Measurements from ENCODE around the gene TIMM44. TPM values are rescaled to one million over a fixed set of nuclear protein-coding genes. Genes with fewer than 3 reads are reported as not detected.
A peak's percentile ranks its signal among the peaks of the same experiment; 100 is the strongest.

Gene TIMM44
- polyA plus RNA-seq, 3 donors = 9.5 to 33.2 (median 10.4) TPM

DNA sequence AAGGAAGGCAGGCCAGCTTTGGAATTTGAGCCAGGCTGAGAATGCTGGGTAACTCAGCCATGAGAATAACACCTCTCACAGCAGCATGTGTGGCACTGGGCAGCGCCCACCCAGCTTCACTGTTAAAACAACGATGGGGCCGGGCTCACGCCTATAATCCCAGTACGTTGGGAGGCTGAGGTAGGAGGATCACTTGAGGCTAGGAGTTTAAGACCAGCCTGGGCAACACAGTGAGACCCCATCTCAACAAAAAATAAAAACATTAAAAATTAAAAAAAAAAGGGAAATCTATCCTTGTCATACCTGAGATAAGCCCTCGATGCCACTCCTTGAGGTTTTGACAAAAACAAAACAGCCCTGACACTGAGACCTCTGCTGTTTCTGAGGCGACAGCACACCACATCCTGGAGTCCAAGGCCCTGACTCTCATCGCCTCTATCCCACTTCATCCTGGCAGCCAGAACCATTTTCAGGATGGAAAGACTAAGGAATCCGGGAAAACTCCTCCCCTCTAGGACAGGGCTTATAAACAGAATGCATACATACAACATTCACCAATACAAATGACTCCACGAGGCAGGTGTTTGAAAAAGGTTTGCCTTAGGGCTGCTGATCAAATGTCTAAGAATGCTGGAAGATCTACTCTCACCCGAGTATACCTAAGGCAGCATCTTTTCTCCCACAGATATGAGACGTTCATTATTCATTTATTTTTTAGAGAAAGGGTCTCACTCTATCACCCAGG, 22.6 kb upstream of the TIMM44 start:
- H3K9me3 ChIP-seq (replicated peaks in 1 of 2; ENCODE audit: control insufficient read depth in 1 of 2, insufficient read depth in 1 of 2, low read length in 2 of 2) = no peaks in the 10 kb centered on the region
- H3K36me3 Mint-ChIP-seq = peaks cover 61 to 91% of the 10 kb centered on the region in 2 donors
- H3K4me2 ChIP-seq (replicated peaks; ENCODE audit: extremely low read depth, low read length, poor library complexity, severe bottlenecking) = no peak overlapping the region
- H3K79me2 ChIP-seq (ENCODE audit: insufficient read depth, low read length) = no peaks in the 10 kb centered on the region
- H3K4me3 Mint-ChIP-seq = no peak overlapping the region
- H3K9ac ChIP-seq (ENCODE audit: insufficient read depth, low read length, poor library complexity, severe bottlenecking) = no peak overlapping the region
- H3K27me3 ChIP-seq (ENCODE audit: control insufficient read depth in 2 of 2, insufficient read depth in 2 of 2, low read length in 2 of 2) = no peaks in the 10 kb centered on the region
- 87% methylated on average over 3 of the region's 12 CpGs for WGBS (ENCODE audit: insufficient coverage)
- peaks cover 5% of the 10 kb centered on the region for H4K20me1 ChIP-seq (ENCODE audit: insufficient read depth, low read length)
- intact Hi-C loops (cut with micrococcal nuclease) = loop anchor here in 1 of 2 donors (10.0 kb wide), 1 partner anchor 189 kb away; no protein-coding TSS in a partner anchor
- peaks cover 77 to 88% of the 10 kb centered on the region in 2 donors for H3K36me3 ChIP-seq (replicated peaks in 1 of 2; ENCODE audit: control insufficient read depth in 1 of 2, insufficient read depth in 2 of 2, low read length in 2 of 2)
- H2AFZ ChIP-seq (ENCODE audit: insufficient read depth, low read depth, low read length, poor library complexity, severe bottlenecking) = no peak overlapping the region
- DNase-seq = no peak
- H3K27me3 Mint-ChIP-seq (ENCODE audit: low read depth in 3 of 3) = peaks cover 0 to 1% (median 0%) of the 10 kb centered on the region in 3 donors
- no peak overlapping the region for H3K27ac ChIP-seq (ENCODE audit: low read depth in 1 of 2, low read length in 2 of 2)
- H3K27ac Mint-ChIP-seq = no peak overlapping the region
- no peak overlapping the region for H3K4me3 ChIP-seq (replicated peaks in 1 of 3; ENCODE audit: low read depth in 2 of 3, low read length in 3 of 3)
- no peaks in the 10 kb centered on the region for H3K4me1 ChIP-seq (ENCODE audit: control insufficient read depth in 1 of 2, insufficient read depth in 2 of 2, low read length in 2 of 2)
- H3K9me3 Mint-ChIP-seq = no peaks in the 10 kb centered on the region
- H3K4me1 Mint-ChIP-seq = no peaks in the 10 kb centered on the region
- TF ChIP-seq, protein P1, sequence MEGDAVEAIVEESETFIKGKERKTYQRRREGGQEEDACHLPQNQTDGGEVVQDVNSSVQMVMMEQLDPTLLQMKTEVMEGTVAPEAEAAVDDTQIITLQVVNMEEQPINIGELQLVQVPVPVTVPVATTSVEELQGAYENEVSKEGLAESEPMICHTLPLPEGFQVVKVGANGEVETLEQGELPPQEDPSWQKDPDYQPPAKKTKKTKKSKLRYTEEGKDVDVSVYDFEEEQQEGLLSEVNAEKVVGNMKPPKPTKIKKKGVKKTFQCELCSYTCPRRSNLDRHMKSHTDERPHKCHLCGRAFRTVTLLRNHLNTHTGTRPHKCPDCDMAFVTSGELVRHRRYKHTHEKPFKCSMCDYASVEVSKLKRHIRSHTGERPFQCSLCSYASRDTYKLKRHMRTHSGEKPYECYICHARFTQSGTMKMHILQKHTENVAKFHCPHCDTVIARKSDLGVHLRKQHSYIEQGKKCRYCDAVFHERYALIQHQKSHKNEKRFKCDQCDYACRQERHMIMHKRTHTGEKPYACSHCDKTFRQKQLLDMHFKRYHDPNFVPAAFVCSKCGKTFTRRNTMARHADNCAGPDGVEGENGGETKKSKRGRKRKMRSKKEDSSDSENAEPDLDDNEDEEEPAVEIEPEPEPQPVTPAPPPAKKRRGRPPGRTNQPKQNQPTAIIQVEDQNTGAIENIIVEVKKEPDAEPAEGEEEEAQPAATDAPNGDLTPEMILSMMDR (IDR thresholded peaks at IDR 0.05) = no peak

DNA sequence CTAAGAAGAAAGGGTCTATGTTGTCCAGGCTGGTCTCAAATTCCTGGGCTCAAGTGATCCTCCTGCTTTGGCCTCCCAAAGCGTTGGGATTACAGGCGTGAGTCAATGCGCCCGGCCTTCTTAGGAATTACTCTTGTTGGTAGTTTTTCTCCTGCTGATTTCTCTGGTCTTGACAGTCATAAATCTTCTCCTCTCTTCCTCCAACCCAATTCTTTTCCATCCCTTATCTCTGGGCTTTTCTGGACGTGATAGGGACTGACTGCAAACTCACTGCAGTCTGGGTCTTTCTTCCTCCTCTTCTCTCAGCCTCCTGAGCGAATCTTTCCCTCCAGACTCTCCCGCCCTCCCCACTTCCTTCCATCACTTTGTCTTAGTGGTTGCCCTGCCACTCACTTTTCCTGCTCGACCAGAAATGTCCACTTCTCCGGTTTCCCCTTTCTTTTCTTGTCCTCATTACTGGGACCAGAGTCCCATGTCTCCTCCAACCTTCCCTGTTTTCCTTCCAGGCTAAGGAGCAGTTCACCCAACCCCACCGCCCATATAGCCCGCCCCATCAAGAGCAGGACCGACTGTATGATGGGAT, 21.9 kb upstream of the TIMM44 start:
- DNase-seq = no peak
- no peaks in the 10 kb centered on the region for H3K4me1 Mint-ChIP-seq
- no peaks in the 10 kb centered on the region for H3K79me2 ChIP-seq (ENCODE audit: insufficient read depth, low read length)
- H2AFZ ChIP-seq (ENCODE audit: insufficient read depth, low read depth, low read length, poor library complexity, severe bottlenecking) = no peak overlapping the region
- WGBS (ENCODE audit: insufficient coverage) = 92% methylated on average over 5 of the region's 12 CpGs
- H3K9me3 ChIP-seq (replicated peaks in 1 of 2; ENCODE audit: control insufficient read depth in 1 of 2, insufficient read depth in 1 of 2, low read length in 2 of 2) = no peaks in the 10 kb centered on the region
- no peaks in the 10 kb centered on the region for H3K27me3 ChIP-seq (ENCODE audit: control insufficient read depth in 2 of 2, insufficient read depth in 2 of 2, low read length in 2 of 2)
- H3K27me3 Mint-ChIP-seq (ENCODE audit: low read depth in 3 of 3) = peaks cover 0 to 1% (median 0%) of the 10 kb centered on the region in 3 donors
- peaks cover 67 to 92% of the 10 kb centered on the region in 2 donors for H3K36me3 Mint-ChIP-seq
- H3K4me3 Mint-ChIP-seq = no peak overlapping the region
- TF ChIP-seq, protein P1 (IDR thresholded peaks at IDR 0.05) = no peak
- H3K36me3 ChIP-seq (replicated peaks in 1 of 2; ENCODE audit: control insufficient read depth in 1 of 2, insufficient read depth in 2 of 2, low read length in 2 of 2) = peaks cover 79 to 94% of the 10 kb centered on the region in 2 donors
- H3K4me3 ChIP-seq (replicated peaks in 1 of 3; ENCODE audit: low read depth in 2 of 3, low read length in 3 of 3) = no peak overlapping the region
- peak overlapping the region in 2 of 7 donors; percentile 4 to 8 for H3K27ac Mint-ChIP-seq
- intact Hi-C loops (cut with micrococcal nuclease) = loop anchor here in 1 of 2 donors (10.0 kb wide), 1 partner anchor 189 kb away; no protein-coding TSS in a partner anchor
- no peak overlapping the region for H3K27ac ChIP-seq (ENCODE audit: low read depth in 1 of 2, low read length in 2 of 2)
- H3K9ac ChIP-seq (ENCODE audit: insufficient read depth, low read length, poor library complexity, severe bottlenecking) = no peak overlapping the region
- no peaks in the 10 kb centered on the region for H4K20me1 ChIP-seq (ENCODE audit: insufficient read depth, low read length)
- H3K4me2 ChIP-seq (replicated peaks; ENCODE audit: extremely low read depth, low read length, poor library complexity, severe bottlenecking) = no peak overlapping the region
- H3K4me1 ChIP-seq (ENCODE audit: control insufficient read depth in 1 of 2, insufficient read depth in 2 of 2, low read length in 2 of 2) = no peaks in the 10 kb centered on the region
- no peaks in the 10 kb centered on the region for H3K9me3 Mint-ChIP-seq

Measured in CD14-positive monocyte (primary cell).